ENCODE measurements around the gene KCNT1. TPM values are rescaled to one million over a fixed set of nuclear protein-coding genes. Genes with fewer than 3 reads are reported as not detected.

KCNT1 gene
- total RNA-seq, 1 donor from 2014 or later = not detected

- no peak for DNase-seq (ENCODE audit: low read depth)
- Histone ChIP-seq H3K4me3 (ENCODE audit: low read depth, low read length) (no peak overlapping the region), H3K27me3 (ENCODE audit: control insufficient read depth, insufficient read depth, low read length) (peaks cover 17% of the 10 kb centered on the region), H3K36me3 (ENCODE audit: control insufficient read depth, insufficient read depth, low read length) (no peaks in the 10 kb centered on the region)
- TF ChIP-seq CTCF (IDR thresholded peaks at IDR 0.05; ENCODE audit: insufficient read depth, low read length, poor library complexity, severe bottlenecking) = no peak
Observed at GRCh38 chr9:135741276-135742219, 39.6 kb downstream of the KCNT1 start.

DNA sequence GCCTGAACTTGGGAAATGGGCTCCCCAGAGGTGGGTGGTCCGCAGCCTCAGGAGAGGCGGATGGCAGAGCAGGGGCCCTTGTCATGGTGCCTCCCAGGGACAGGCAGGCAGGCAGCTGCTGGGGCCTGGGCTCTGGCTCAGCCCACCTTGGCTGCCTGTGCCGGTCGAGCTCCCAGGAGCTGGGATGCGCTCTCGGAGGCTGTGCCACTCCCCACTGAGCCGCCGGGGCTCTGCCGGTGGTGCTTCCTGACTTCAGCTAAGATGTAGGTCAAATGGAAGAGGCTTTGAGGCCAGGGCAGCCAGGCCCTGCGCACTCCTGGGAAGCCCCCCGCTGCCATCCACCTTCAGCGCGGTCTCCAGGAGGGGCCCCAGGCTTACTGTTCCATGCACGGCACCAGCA lies 41.0 kb downstream of the KCNT1 start:
- Histone ChIP-seq H3K36me3 (ENCODE audit: control insufficient read depth, insufficient read depth, low read length) (no peaks in the 10 kb centered on the region), H3K4me3 (ENCODE audit: low read depth, low read length) (no peak overlapping the region), H3K27me3 (ENCODE audit: control insufficient read depth, insufficient read depth, low read length) (peaks cover 2% of the 10 kb centered on the region)
- no peak for DNase-seq (ENCODE audit: low read depth)
- no peak for TF ChIP-seq CTCF (IDR thresholded peaks at IDR 0.05; ENCODE audit: insufficient read depth, low read length, poor library complexity, severe bottlenecking)

DNA sequence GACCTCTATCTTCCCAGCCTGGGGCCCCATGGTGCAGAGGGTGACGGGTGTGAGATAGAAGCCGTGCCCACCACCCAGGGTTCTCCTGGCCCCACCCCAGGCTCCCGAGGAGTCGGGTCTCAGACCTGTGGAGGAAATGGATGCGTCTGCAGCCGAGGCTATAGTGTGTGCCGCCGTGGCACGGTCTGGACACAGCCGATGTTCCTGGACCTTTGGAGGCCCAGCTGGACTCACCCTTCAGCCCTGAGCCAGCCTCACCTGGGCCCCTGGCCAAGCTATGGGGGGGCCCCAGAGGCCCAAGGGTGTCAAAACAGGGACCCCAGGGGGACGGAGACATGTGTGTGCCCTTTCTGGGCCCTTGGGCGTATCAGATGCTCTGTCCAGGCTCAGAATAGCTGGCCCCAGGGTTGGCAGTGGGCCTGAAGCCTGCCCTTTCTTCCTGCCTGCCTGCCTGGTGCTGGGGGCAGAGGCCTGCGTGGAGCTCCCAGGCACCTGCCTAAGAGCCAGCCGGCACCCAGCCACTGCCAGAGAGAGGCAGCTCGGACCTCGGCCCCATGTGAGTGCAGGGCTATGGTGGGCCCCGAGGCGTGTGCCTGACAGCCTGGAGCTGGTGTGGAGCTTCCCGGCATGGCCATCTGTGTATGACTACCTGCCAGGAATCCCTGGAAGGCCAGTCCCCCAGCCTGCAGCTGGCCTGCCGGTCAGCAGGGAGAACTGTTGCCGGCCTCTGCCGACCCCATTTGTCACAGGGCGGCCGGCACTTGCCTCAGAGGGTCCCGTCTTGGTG lies 41.8 kb downstream of the KCNT1 start:
- TF ChIP-seq CTCF (IDR thresholded peaks at IDR 0.05; ENCODE audit: insufficient read depth, low read length, poor library complexity, severe bottlenecking) = no peak

DNA sequence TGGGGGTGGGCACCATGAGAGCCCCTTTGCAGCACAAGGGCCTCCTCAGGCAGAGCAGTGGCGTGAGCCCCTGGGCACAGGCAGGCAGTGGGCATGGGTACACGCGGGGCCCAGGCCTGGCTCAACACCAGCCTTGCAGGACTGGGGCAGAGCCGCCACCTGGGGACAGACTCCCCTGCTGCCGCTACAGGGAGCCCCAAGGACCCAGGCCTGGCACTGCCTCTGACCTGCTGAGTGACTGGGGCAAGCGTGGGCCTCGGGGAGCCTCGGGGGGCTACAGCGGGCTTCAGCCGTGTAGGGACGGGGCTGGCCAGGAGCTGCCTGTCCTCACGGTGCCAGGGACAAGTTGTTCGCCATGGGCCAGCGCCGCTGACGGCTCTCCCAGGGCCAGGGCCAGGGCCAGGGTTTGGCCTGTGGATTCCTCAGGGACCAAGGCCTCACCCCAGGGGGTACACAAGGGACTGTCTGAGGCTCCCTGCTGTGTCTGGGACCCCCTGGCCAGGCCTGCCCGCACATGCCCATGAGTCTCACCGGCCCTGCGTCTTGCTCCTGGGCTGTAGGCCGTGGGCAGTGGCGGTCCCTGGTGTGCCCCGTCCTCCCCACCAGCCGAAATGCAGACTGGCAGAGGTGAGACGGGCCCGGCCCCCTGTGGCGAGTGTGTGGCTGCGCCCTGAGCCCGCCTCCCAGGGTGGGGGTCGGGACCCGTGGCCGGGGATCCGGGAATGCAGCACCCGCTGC lies 42.5 kb downstream of the KCNT1 start:
- Histone ChIP-seq H3K4me3 (ENCODE audit: low read depth, low read length) (no peak overlapping the region), H3K36me3 (ENCODE audit: control insufficient read depth, insufficient read depth, low read length) (no peaks in the 10 kb centered on the region), H3K27me3 (ENCODE audit: control insufficient read depth, insufficient read depth, low read length) (peaks cover 2% of the 10 kb centered on the region)
- no peak for TF ChIP-seq CTCF (IDR thresholded peaks at IDR 0.05; ENCODE audit: insufficient read depth, low read length, poor library complexity, severe bottlenecking)
- DNase-seq (ENCODE audit: low read depth) = no peak

More for the DNA sequence above, 41.8 kb downstream of the KCNT1 start:
- no peak for DNase-seq (ENCODE audit: low read depth)
- Histone ChIP-seq H3K4me3 (ENCODE audit: low read depth, low read length) (no peak overlapping the region), H3K36me3 (ENCODE audit: control insufficient read depth, insufficient read depth, low read length) (no peaks in the 10 kb centered on the region), H3K27me3 (ENCODE audit: control insufficient read depth, insufficient read depth, low read length) (peaks cover 2% of the 10 kb centered on the region)

- H3K27me3 ChIP-seq (ENCODE audit: control insufficient read depth, insufficient read depth, low read length) = peaks cover 2% of the 10 kb centered on the region
- DNase-seq (ENCODE audit: low read depth) = no peak
- no peaks in the 10 kb centered on the region for H3K36me3 ChIP-seq (ENCODE audit: control insufficient read depth, insufficient read depth, low read length)
- H3K4me3 ChIP-seq (ENCODE audit: low read depth, low read length) = no peak overlapping the region
- no peak for TF ChIP-seq CTCF (IDR thresholded peaks at IDR 0.05; ENCODE audit: insufficient read depth, low read length, poor library complexity, severe bottlenecking)
Observed at GRCh38 chr9:135745189-135745588, 43.2 kb downstream of the KCNT1 start.
